ES-I3 (cell line): ENCODE results near the gene HAS3.
"Not testable (repeated sequence)": the region's sequence is repeated elsewhere in the genome, so short reads cannot be mapped to it uniquely, and the experiment has no call there.

ENCODE experiments used
- H3K36me3 ChIP-seq: 2 replicates; pipeline ENCODE4 v1.6.1; 2013; ENCODE audit warnings: mild to moderate bottlenecking, low read length, control low read depth, moderate library complexity; ENCODE audit not compliant: insufficient read depth
- H3K4me1 ChIP-seq: 2 replicates; pipeline ENCODE4 v1.6.1; 2013; ENCODE audit warnings: mild to moderate bottlenecking, control low read depth, low read length; ENCODE audit not compliant: insufficient read depth
- H3K9ac ChIP-seq: 2 replicates; pipeline ENCODE4 v1.6.1; 2013; ENCODE audit warnings: low read depth, mild to moderate bottlenecking, low read length, moderate library complexity
- H3K9me3 ChIP-seq: 2 replicates; pipeline ENCODE4 v1.6.1; 2013; ENCODE audit warnings: mild to moderate bottlenecking, low read length, moderate library complexity; ENCODE audit not compliant: control insufficient read depth, insufficient read depth

HAS3 gene, protein sequence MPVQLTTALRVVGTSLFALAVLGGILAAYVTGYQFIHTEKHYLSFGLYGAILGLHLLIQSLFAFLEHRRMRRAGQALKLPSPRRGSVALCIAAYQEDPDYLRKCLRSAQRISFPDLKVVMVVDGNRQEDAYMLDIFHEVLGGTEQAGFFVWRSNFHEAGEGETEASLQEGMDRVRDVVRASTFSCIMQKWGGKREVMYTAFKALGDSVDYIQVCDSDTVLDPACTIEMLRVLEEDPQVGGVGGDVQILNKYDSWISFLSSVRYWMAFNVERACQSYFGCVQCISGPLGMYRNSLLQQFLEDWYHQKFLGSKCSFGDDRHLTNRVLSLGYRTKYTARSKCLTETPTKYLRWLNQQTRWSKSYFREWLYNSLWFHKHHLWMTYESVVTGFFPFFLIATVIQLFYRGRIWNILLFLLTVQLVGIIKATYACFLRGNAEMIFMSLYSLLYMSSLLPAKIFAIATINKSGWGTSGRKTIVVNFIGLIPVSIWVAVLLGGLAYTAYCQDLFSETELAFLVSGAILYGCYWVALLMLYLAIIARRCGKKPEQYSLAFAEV

DNA sequence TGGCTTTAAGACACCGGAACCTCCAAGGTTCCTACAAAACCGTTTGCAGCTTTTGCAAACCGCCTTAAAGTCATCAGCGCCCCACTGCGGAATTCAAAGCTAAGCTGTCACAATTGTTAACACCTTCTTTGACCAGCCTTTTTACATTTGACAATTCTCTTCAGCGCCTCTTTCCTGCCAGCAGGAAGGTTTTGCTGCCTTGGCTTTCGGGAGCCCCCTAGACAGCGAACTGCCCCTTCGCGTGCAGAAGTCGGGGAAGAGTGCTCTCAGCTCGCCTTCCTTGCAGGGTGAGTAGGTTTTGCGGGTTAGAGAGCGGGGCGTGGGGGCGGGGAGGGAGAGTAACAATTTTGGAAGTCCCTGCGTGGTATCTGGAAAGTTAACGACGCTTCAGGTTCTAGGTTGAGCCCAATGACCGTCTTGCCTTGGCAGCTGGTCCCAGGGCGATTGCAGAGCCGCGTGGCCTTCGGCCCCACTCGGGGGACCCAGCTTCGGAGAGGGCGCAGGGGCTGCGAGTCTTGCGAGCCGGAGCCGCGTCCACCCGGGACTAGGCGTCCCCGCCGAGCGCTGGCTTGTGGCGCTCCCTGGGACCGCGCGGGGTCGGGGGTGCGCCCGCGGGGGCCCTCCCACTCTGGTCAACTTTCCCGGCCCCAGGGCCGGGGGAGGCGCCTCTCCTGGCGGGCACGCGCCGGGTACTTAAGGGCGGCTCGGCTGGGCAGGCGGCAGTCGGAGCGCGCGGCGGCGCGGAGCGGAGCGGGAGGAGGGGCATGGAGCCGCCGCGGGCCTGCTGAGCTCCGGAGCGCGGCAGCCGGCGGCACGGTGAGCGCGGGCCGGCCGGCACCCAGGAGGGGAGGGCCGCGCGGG lies at the start of gene HAS3:
Gene HAS3 (plus strand): TSS at position 153 of the 861 bp plus-strand sequence. CDS start 3,743 bp downstream, outside the sequence.
- H3K9ac ChIP-seq = peak within 1 kb of the TSS; percentile 71; the same call in 1 of the 2 replicates
- H3K9me3 ChIP-seq = no peaks in the 10 kb centered on the region
- H3K4me1 ChIP-seq = peaks cover 21% of the 10 kb centered on the region
- peaks cover 5% of the 10 kb centered on the region; the same call in 1 of the 2 replicates for H3K36me3 ChIP-seq

DNA sequence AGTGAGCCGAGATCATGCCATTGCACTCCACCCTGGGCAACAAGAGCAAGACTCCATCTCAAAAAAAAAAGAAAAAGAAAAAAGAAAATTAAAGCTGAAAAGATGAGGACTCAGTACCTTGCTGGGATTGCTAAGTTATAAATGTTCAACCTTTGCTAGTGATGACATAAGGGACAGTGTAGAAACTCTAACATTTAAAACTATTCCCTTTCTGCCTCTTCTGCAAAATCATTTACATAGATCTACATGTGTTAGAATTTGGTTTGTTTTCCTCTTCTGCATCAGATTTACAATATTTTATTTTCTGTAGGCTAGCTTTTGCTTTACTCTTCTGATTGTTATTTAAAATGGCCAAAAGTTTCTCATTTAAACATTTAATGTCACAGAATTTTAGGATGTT lies 49.5 kb upstream of the HAS3 start:
- 0 out of 2 replicates have a peak, but pooled peaks cover 4% of the 10 kb centered on the region for H3K4me1 ChIP-seq
- no peaks in the 10 kb centered on the region for H3K36me3 ChIP-seq
- no peak overlapping the region for H3K9ac ChIP-seq
- no peaks in the 10 kb centered on the region for H3K9me3 ChIP-seq

DNA sequence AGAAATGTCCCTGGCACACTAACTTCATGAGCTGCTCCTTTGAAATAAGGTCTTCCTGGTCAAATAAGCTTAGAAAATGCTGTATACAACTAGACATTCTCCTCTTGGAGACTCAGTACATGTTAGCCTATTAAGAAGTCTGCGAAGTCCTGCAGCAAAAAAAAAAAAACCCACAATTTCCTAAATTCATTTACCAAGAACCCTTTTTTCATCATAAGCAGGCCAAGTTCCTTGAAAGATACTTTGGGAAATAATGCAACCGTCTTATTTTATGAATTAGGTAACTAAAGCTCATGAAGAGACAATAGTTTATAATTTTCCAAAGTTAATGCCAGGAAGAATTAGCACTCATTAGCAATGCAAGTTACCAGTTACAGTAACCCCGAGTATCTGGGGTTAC lies 49.0 kb upstream of the HAS3 start:
- Histone ChIP-seq H3K36me3 (no peaks in the 10 kb centered on the region), H3K9me3 (no peaks in the 10 kb centered on the region), H3K4me1 (0 out of 2 replicates have a peak, but pooled peaks cover 4% of the 10 kb centered on the region), H3K9ac (no peak overlapping the region)

DNA sequence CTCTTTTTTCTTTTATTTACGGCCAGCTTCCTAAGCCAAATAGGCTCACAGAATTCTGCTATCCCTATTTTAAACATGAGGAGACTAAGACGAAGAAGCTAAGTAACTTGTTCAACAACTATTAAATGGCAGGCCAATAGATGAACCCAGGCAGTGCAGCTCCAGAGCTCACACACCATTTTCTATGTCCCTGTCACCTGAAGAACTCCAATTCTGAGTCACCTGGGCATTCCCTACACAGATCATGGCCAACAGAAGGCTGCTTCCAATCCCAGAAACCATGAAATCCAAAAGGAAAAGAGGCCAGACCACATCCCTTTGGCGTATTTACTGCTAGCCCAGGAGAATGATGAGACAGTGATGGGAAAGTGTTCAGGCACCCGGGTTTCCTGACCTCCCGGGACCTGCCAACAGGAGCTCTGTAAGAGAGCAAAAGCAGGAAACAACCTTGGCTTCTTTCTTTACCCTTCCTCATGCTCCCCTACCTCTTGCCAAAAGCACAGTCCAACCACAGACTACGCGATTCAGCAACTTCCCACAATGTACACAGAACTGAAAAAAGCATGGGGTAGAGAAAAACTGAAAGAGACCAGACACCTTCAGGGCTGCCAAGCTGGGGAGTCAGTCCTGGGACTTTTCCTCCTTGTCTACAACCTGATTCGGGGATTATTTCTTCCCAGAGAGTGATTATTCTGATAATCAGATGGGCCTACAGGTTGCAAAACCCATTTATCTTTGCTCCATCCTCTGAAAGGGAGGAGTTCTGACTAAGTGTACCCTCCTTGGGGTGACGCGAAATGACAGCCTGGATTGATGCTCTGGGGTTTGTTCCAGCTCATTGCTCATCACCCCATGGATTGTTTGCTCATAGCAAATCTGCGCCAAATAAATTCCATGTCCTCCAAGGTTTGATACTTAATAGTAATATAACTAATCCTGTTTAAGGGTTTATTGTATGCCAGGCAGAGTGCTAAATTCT lies 47.8 kb upstream of the HAS3 start:
- Histone ChIP-seq H3K36me3 (no peaks in the 10 kb centered on the region), H3K9me3 (no peaks in the 10 kb centered on the region), H3K9ac (no peak overlapping the region), H3K4me1 (0 out of 2 replicates have a peak, but pooled peaks cover 4% of the 10 kb centered on the region)

DNA sequence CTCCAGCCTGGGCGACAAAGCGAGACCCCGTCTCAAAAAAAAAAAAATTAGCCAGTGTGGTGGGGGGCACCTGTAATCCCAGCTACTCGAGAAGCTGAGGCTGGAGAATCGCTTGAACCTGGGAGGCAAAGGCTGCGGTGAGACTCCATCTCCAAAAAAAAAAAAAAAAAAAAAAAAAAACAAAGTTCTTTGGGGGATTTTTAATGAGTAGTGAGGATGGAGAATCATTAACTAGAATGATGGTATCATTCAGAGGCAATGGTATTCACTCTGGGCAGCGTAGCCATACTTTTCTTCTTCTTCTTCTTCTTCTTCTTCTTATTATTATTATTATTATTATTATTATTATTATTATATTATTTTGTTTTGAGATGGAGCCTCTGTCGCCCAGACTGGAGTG lies 42.0 kb upstream of the HAS3 start:
- H3K4me1 ChIP-seq = peaks cover 21% of the 10 kb centered on the region
- H3K9me3 ChIP-seq, H3K36me3 ChIP-seq, H3K9ac ChIP-seq: not testable (repeated sequence)

DNA sequence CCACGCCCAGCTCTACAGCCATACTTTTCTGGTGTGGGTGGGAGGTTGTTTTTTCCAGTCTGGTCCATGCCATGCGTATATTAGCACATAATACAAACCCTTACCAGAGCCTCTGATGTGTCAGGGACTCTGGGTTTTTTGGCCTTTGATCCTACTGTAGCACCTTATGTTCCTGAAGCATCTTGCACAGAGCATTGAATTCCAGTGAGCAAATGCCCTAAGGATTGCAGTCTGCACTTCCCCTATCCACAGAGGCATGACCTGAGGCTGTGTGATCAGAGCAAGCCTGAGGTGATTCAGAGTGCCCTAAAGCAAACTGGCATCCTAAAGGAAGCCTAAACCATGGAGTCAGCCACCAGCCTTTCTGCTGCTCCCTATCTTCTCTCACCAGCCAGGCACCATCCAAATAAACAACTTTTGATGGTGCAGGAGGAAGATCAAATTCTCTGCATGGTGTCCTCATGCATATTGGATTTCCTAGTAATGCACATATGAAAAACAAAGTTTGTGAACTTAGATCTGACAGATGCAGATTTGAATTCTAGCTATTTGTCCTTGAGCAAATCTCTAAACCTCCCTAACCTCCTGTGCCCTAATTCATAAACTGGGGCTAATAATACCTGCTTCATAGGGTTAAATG lies 41.2 kb upstream of the HAS3 start:
- Histone ChIP-seq H3K4me1 (peaks cover 25% of the 10 kb centered on the region), H3K9me3 (no peaks in the 10 kb centered on the region), H3K36me3 (no peaks in the 10 kb centered on the region), H3K9ac (no peak overlapping the region)

DNA sequence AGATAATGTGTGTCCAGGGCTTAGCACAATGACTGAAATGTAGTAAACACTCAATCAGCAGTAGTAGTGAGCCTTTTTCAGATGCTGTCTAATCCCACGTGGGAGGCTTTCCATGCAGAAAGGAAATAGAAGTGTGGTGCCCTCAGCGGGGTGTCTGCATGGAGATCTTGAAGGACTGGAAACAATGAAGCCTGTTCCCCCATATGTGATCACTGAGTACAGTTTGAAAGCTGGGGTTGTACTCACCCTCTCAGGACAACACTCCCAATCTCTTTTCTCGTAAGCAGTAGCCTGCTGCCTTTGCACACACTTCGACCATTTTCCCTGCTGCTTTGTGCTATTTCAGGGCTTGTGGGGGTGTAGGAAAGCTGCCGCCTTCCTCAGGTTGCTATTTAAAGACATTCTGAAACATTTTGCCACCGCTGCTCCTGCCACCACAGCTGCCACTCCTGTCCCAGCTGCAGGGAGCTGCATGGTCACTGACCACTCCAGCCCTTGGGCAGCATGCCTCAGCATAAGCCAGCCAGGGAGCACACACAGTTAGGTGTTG lies 40.6 kb upstream of the HAS3 start:
- Histone ChIP-seq H3K36me3 (no peaks in the 10 kb centered on the region), H3K9ac (no peak overlapping the region), H3K4me1 (peaks cover 28% of the 10 kb centered on the region), H3K9me3 (no peaks in the 10 kb centered on the region)

DNA sequence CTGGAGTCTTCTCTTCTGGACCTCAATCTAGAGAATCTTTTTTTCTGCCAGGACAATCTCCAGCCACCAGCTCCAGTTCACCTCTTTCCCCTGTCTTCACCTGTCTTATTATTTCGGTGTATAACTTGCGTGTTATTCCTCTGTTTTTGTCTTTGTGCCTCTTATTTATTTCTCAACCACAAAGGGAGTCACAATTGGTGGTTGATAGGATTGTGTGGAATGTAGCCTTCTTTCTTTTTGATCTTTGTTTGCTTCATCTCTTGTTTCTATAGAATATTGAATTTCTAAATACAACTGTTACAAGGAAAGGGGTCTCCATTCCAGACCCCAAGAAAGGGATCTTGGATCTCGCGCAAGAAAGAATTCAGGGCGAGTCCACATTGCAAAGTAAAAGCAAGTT lies 35.9 kb upstream of the HAS3 start:
- Histone ChIP-seq H3K9me3 (no peaks in the 10 kb centered on the region), H3K9ac (no peak overlapping the region), H3K4me1 (peaks cover 52% of the 10 kb centered on the region)

DNA sequence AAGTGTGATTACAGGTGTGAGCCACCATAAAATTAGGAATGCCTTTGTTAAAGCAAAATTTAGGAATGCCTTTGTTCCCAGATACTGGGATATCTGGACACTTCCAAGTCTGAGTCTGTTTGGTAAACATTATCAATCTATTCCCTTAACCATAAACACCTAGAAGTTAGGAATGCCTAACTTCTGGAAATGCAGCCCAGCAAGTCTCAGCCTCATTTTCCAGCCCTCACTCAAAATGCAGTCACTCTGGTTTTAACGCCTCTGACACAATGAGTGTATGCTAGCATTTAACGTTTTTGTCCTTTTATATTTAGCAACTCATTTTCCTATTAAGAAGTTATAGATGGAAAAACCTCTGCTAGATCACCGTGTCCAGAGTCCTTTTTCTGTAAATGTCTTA lies 34.4 kb upstream of the HAS3 start:
- Histone ChIP-seq H3K9me3 (no peaks in the 10 kb centered on the region), H3K4me1 (peaks cover 37% of the 10 kb centered on the region), H3K9ac (no peak overlapping the region), H3K36me3 (no peaks in the 10 kb centered on the region)

More for the DNA sequence above, 35.9 kb upstream of the HAS3 start:
- no peaks in the 10 kb centered on the region for H3K36me3 ChIP-seq

DNA sequence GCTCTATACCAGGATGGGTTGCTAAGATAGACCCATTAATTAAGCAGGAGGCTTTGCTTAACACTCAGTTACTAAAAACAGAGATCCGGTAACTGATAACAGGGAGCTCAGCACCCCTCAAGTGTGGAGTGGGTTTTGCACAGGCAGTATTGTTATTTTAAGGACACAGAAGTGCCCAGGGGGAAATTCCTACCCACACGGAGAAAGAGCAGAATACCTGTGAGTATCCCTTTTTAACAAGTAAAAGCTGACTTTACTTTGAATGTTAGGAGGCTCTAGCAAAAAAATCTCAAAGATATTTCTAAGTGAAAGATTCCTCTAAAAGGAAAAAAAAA lies 32.8 kb upstream of the HAS3 start:
- H3K36me3 ChIP-seq = no peaks in the 10 kb centered on the region
- no peak overlapping the region for H3K9ac ChIP-seq
- H3K4me1 ChIP-seq = peaks cover 50% of the 10 kb centered on the region
- no peaks in the 10 kb centered on the region for H3K9me3 ChIP-seq

DNA sequence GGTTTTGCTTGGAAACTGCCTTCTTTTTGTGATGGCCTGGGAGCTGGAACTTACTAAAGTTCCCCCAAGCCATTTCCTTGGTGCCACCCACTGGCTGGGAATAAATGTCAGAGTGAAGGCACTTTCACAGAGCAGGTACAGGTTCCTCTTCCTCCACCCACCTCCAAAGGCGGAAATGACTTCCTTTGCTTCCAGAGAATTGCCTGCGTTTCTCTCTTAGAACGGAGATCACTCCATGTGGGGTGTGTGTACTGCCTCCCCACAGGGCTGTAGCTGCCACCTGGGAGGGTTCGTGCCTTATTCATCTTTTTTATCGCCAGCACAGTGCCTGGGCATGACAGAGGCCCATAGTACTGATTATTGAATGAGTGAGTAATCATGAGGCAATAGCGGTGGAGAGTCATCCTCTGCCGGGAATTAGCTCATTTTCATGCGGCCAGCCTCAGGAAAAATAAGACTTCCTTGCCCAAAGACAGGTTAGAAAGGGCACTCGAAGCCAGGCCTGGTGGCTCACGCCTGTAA lies 32.2 kb upstream of the HAS3 start:
- Histone ChIP-seq H3K4me1 (peaks cover 54% of the 10 kb centered on the region), H3K9ac (peak overlapping the region; percentile 16), H3K9me3 (no peaks in the 10 kb centered on the region), H3K36me3 (no peaks in the 10 kb centered on the region)

DNA sequence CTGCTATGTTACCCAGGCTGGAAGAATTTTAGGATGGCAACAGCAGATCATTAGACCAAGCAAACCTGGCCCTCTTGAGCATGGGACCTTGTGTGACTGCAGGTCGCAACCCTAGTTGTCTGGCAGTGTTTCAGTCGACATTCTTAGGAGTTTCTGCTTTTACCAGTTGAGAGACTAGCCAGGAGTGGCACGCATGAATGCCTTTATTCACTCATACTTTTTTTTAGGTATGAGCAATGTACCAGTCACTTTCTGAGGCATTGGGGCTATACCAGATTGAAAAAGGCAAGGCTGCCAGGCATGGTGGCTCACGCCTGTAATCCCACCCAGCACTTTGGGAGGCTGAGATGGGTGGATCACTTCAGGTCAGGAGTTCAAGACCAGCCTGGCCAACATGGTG lies 28.2 kb upstream of the HAS3 start:
- no peaks in the 10 kb centered on the region for H3K9me3 ChIP-seq
- peaks cover 44% of the 10 kb centered on the region for H3K4me1 ChIP-seq
- no peaks in the 10 kb centered on the region for H3K36me3 ChIP-seq
- H3K9ac ChIP-seq = no peak overlapping the region

DNA sequence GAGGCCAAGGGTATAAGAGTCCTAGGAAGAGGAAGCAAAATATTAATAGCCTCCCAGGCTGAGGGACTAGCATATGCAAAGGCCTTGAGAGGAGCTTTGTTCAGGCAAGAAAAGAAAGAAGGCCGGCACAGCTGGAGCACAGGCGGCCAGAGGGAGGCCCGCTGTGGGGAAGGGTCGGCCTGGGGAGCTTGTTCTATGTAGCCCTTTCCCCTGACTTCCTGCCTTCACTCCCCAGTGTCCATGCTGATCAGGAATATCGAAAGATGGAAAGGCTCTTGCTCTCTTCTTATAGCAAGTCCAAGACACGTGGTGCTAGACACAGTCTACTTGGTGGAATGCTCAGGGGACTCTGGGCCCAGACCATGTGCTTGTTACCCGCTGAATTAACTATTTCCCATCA lies 27.4 kb upstream of the HAS3 start:
- Histone ChIP-seq H3K9me3 (no peaks in the 10 kb centered on the region), H3K4me1 (peaks cover 36% of the 10 kb centered on the region), H3K9ac (no peak overlapping the region), H3K36me3 (no peaks in the 10 kb centered on the region)
